ENCODE data around the gene FBXW7. TPM values are rescaled to one million over a fixed set of nuclear protein-coding genes. Genes with fewer than 3 reads are reported as not detected.
A peak's percentile ranks its signal among the peaks of the same experiment; 100 is the strongest.

Gene FBXW7
- polyA plus RNA-seq, 1 donor, result 19.2 TPM

DNA sequence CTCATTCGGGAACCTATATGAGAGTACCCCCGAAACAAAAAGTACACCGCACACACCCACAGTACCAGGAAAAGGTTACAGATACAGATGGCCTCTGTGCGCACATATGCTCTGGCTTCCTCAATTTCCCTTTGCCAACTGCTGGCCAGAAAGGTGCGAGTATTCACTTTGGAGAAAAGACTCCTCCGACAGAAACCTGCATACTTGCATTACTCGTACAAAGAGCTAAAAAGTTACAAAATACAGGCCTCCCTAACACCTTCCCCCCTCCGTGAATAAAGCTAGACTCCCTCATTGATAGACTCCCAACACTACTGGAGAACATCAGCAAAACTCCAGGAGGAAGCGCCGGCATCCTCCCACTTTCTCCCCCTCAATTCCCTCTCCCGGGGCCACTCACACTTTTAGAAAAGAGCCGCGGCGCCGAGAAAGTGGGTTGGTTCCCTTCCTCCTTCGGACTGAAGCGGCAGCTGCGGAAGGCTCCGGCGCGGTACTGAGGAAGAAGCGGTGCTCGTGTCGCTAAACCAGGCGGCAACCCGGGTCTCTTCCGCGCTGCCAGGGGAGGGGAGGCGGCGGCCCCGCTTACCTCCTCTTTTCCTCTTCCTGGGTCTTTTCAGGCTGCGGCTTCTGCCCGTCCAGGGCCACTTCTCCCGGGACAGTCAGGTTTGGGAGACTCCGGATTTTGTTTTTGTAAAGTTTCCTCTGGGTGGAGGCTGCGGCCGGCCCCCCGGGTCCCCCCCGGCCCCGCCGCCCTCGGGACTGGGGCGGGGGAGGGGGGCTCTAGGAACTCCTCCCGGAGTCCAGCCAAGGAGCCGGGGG, 1.1 kb downstream of the FBXW7 start:
- DNase-seq, result peak; percentile 12 to 57
- Histone ChIP-seq H3K27ac (ENCODE audit: low read length) (peak overlapping the region; percentile 98), H3K36me3 (ENCODE audit: control insufficient read depth, insufficient read depth, low read length) (peaks cover 4% of the 10 kb centered on the region), H3K4me1 (ENCODE audit: control insufficient read depth, insufficient read depth, low read length) (peaks cover 13% of the 10 kb centered on the region), H3K4me3 (ENCODE audit: low read length) (peak overlapping the region; percentile 85), H3K9me3 (ENCODE audit: control insufficient read depth, low read depth, low read length) (peaks cover 3% of the 10 kb centered on the region), H3K27me3 (ENCODE audit: control insufficient read depth, insufficient read depth, low read length) (no peaks in the 10 kb centered on the region)
- no CpG with 5 or more reads among the region's 45 CpGs for WGBS (ENCODE audit: insufficient coverage, low lambda C conversion rate)

- peaks cover 2% of the 10 kb centered on the region for H3K4me1 ChIP-seq (ENCODE audit: control insufficient read depth, insufficient read depth, low read length)
- 89% methylated on average over 3 of the region's 3 CpGs for WGBS (ENCODE audit: insufficient coverage, low lambda C conversion rate)
- no peak overlapping the region for H3K27ac ChIP-seq (ENCODE audit: low read length)
Observed at GRCh38 chr4:152531479-152531878, 4.4 kb downstream of the FBXW7 start.

DNA sequence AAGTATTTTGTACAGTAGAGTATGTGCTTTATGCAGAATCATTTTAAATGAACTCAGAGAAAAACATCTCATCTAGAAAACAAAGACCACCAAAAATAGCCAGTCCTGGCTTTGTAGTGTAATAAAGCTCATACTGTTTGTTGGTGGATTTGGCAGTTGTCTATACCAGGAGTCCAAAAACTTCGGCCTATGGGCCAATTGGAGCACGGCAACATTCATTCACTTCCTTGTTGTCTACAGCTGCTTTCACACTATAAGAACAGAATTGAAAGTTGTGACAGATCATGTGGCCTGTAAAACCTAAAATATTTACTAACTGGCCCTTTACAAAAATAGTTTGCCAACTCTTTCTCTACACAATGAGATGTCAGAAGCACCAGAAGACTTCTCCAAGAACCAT, 5.3 kb downstream of the FBXW7 start:
- no CpG with 5 or more reads among the region's 2 CpGs for WGBS (ENCODE audit: insufficient coverage, low lambda C conversion rate)
- H3K27me3 ChIP-seq (ENCODE audit: control insufficient read depth, insufficient read depth, low read length), result no peaks in the 10 kb centered on the region
- H3K9me3 ChIP-seq (ENCODE audit: control insufficient read depth, low read depth, low read length), result no peaks in the 10 kb centered on the region
- peaks cover 2% of the 10 kb centered on the region for H3K4me1 ChIP-seq (ENCODE audit: control insufficient read depth, insufficient read depth, low read length)
- no peak overlapping the region for H3K4me3 ChIP-seq (ENCODE audit: low read length)
- no peaks in the 10 kb centered on the region for H3K36me3 ChIP-seq (ENCODE audit: control insufficient read depth, insufficient read depth, low read length)
- H3K27ac ChIP-seq (ENCODE audit: low read length), result no peak overlapping the region
- DNase-seq, result no peak

More at GRCh38 chr4:152531479-152531878, 4.4 kb downstream of the FBXW7 start:
- DNase-seq, result no peak
- Histone ChIP-seq H3K27me3 (ENCODE audit: control insufficient read depth, insufficient read depth, low read length) (no peaks in the 10 kb centered on the region), H3K36me3 (ENCODE audit: control insufficient read depth, insufficient read depth, low read length) (no peaks in the 10 kb centered on the region), H3K9me3 (ENCODE audit: control insufficient read depth, low read depth, low read length) (no peaks in the 10 kb centered on the region), H3K4me3 (ENCODE audit: low read length) (no peak overlapping the region)

- Histone ChIP-seq H3K27me3 (ENCODE audit: control insufficient read depth, insufficient read depth, low read length) (no peaks in the 10 kb centered on the region), H3K36me3 (ENCODE audit: control insufficient read depth, insufficient read depth, low read length) (no peaks in the 10 kb centered on the region), H3K4me3 (ENCODE audit: low read length) (no peak overlapping the region), H3K9me3 (ENCODE audit: control insufficient read depth, low read depth, low read length) (no peaks in the 10 kb centered on the region), H3K27ac (ENCODE audit: low read length) (no peak overlapping the region), H3K4me1 (ENCODE audit: control insufficient read depth, insufficient read depth, low read length) (peaks cover 2% of the 10 kb centered on the region)
- 83% methylated on average over 3 of the region's 8 CpGs for WGBS (ENCODE audit: insufficient coverage, low lambda C conversion rate)
- no peak for DNase-seq
Observed at GRCh38 chr4:152529880-152530279, 6.0 kb downstream of the FBXW7 start.

GRCh38 chr4:152528060-152528459, 7.8 kb downstream of the FBXW7 start:
- Histone ChIP-seq H3K27me3 (ENCODE audit: control insufficient read depth, insufficient read depth, low read length) (no peaks in the 10 kb centered on the region), H3K9me3 (ENCODE audit: control insufficient read depth, low read depth, low read length) (no peaks in the 10 kb centered on the region), H3K27ac (ENCODE audit: low read length) (peak overlapping the region; percentile 7), H3K4me1 (ENCODE audit: control insufficient read depth, insufficient read depth, low read length) (no peaks in the 10 kb centered on the region), H3K36me3 (ENCODE audit: control insufficient read depth, insufficient read depth, low read length) (no peaks in the 10 kb centered on the region), H3K4me3 (ENCODE audit: low read length) (no peak overlapping the region)
- DNase-seq, result peak in 1 of 2 donors; percentile 43
- no CpG with 5 or more reads among the region's 2 CpGs for WGBS (ENCODE audit: insufficient coverage, low lambda C conversion rate)

- no peaks in the 10 kb centered on the region for H3K27me3 ChIP-seq (ENCODE audit: control insufficient read depth, insufficient read depth, low read length)
- H3K9me3 ChIP-seq (ENCODE audit: control insufficient read depth, low read depth, low read length), result no peaks in the 10 kb centered on the region
- H3K4me3 ChIP-seq (ENCODE audit: low read length), result no peak overlapping the region
- no peaks in the 10 kb centered on the region for H3K4me1 ChIP-seq (ENCODE audit: control insufficient read depth, insufficient read depth, low read length)
- H3K36me3 ChIP-seq (ENCODE audit: control insufficient read depth, insufficient read depth, low read length), result no peaks in the 10 kb centered on the region
- WGBS (ENCODE audit: insufficient coverage, low lambda C conversion rate), result 88% methylated on average over 4 of the region's 4 CpGs
- no peak overlapping the region for H3K27ac ChIP-seq (ENCODE audit: low read length)
- DNase-seq, result no peak
Observed at GRCh38 chr4:152525878-152526277, 10.0 kb downstream of the FBXW7 start.

DNA sequence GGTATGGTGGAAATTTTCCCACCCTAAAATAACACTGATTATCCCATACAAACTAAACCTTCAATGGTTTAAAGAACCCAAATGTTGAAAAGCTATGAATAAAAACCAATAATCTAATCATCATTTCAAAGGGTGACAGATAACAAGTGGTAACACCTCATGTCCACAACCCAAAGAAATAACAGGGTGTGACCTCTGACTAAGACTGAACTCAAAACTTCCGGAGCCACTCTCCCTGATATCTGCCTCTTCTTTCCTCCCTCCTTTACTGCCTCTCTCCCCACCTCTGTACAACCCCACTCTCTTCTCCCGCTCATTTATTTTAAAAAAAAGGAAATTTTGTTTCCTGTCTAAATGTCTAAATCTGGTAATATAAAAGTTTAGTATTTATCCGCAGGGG, 11.5 kb downstream of the FBXW7 start:
- no peaks in the 10 kb centered on the region for H3K4me1 ChIP-seq (ENCODE audit: control insufficient read depth, insufficient read depth, low read length)
- no peaks in the 10 kb centered on the region for H3K27me3 ChIP-seq (ENCODE audit: control insufficient read depth, insufficient read depth, low read length)
- no peaks in the 10 kb centered on the region for H3K36me3 ChIP-seq (ENCODE audit: control insufficient read depth, insufficient read depth, low read length)
- H3K27ac ChIP-seq (ENCODE audit: low read length), result no peak overlapping the region
- 50% methylated on average over 1 of the region's 3 CpGs for WGBS (ENCODE audit: insufficient coverage, low lambda C conversion rate)
- no peak overlapping the region for H3K4me3 ChIP-seq (ENCODE audit: low read length)
- no peak for DNase-seq
- no peaks in the 10 kb centered on the region for H3K9me3 ChIP-seq (ENCODE audit: control insufficient read depth, low read depth, low read length)

GRCh38 chr4:152523731-152524130, 12.2 kb downstream of the FBXW7 start:
- no peak overlapping the region for H3K27ac ChIP-seq (ENCODE audit: low read length)
- no peak for DNase-seq
- H3K36me3 ChIP-seq (ENCODE audit: control insufficient read depth, insufficient read depth, low read length), result no peaks in the 10 kb centered on the region
- no peaks in the 10 kb centered on the region for H3K27me3 ChIP-seq (ENCODE audit: control insufficient read depth, insufficient read depth, low read length)
- H3K9me3 ChIP-seq (ENCODE audit: control insufficient read depth, low read depth, low read length), result no peaks in the 10 kb centered on the region
- no CpG with 5 or more reads among the region's 1 CpG for WGBS (ENCODE audit: insufficient coverage, low lambda C conversion rate)
- no peaks in the 10 kb centered on the region for H3K4me1 ChIP-seq (ENCODE audit: control insufficient read depth, insufficient read depth, low read length)
- H3K4me3 ChIP-seq (ENCODE audit: low read length), result no peak overlapping the region

DNA sequence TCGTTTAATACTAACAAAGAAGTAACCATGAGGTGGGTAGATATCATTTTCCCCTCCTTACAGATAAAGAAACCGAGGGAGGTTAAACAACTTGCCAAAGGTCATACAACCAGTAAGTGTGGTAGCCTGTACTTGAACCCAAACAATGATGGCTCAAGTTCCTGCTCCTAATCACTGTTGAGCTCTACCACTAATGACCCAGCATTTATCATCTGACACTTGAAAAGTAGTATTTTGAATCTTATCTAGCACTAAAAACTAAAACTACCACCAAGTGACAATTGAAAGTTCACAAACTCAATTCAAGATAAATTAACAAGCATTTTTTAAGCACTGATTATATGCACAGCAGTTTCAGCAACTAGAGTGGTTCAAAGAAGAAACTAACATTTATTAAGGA, 13.1 kb downstream of the FBXW7 start:
- Histone ChIP-seq H3K9me3 (ENCODE audit: control insufficient read depth, low read depth, low read length) (no peaks in the 10 kb centered on the region), H3K27ac (ENCODE audit: low read length) (no peak overlapping the region), H3K27me3 (ENCODE audit: control insufficient read depth, insufficient read depth, low read length) (no peaks in the 10 kb centered on the region), H3K36me3 (ENCODE audit: control insufficient read depth, insufficient read depth, low read length) (no peaks in the 10 kb centered on the region), H3K4me1 (ENCODE audit: control insufficient read depth, insufficient read depth, low read length) (no peaks in the 10 kb centered on the region), H3K4me3 (ENCODE audit: low read length) (no peak overlapping the region)
- no peak for DNase-seq
- WGBS (ENCODE audit: insufficient coverage, low lambda C conversion rate), result no CpG with 5 or more reads among the region's 2 CpGs

GRCh38 chr4:152522245-152522644, 13.6 kb downstream of the FBXW7 start:
- WGBS (ENCODE audit: insufficient coverage, low lambda C conversion rate), result 80% methylated on average over 1 of the region's 2 CpGs
- Histone ChIP-seq H3K4me1 (ENCODE audit: control insufficient read depth, insufficient read depth, low read length) (no peaks in the 10 kb centered on the region), H3K27ac (ENCODE audit: low read length) (no peak overlapping the region)

DNA sequence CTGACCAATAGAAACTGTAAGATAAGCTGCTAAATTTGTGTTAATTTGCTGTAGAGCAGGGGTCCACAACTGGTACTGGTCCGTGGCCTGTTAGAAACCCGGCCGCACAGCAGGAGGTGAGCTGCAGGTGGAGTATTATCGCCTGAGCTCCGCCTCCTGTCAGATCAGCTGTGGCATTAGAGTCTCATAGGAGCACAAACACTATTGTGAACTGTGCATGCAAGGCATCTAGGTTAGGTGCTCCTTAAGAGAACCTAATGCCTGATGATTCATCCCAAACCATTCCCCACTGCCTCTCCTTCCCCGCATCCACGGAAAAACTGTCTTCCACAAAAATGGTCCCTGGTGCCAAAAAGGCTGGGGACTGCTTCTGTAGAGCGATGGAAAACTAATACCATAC, 19.7 kb downstream of the FBXW7 start:
- WGBS (ENCODE audit: insufficient coverage, low lambda C conversion rate), result no CpG with 5 or more reads among the region's 8 CpGs

More at GRCh38 chr4:152522245-152522644, 13.6 kb downstream of the FBXW7 start:
- H3K9me3 ChIP-seq (ENCODE audit: control insufficient read depth, low read depth, low read length), result no peaks in the 10 kb centered on the region
- H3K4me3 ChIP-seq (ENCODE audit: low read length), result no peak overlapping the region
- no peaks in the 10 kb centered on the region for H3K36me3 ChIP-seq (ENCODE audit: control insufficient read depth, insufficient read depth, low read length)
- DNase-seq, result no peak
- H3K27me3 ChIP-seq (ENCODE audit: control insufficient read depth, insufficient read depth, low read length), result no peaks in the 10 kb centered on the region

More for the DNA sequence above, 19.7 kb downstream of the FBXW7 start:
- no peaks in the 10 kb centered on the region for H3K36me3 ChIP-seq (ENCODE audit: control insufficient read depth, insufficient read depth, low read length)
- no peak overlapping the region for H3K27ac ChIP-seq (ENCODE audit: low read length)
- H3K27me3 ChIP-seq (ENCODE audit: control insufficient read depth, insufficient read depth, low read length), result no peaks in the 10 kb centered on the region
- DNase-seq, result no peak
- no peaks in the 10 kb centered on the region for H3K4me1 ChIP-seq (ENCODE audit: control insufficient read depth, insufficient read depth, low read length)
- H3K9me3 ChIP-seq (ENCODE audit: control insufficient read depth, low read depth, low read length), result no peaks in the 10 kb centered on the region
- no peak overlapping the region for H3K4me3 ChIP-seq (ENCODE audit: low read length)

All from large intestine (tissue), 3 donors.